Activated naive CD8-positive, alpha-beta T cell treated with anti-CD3 and anti-CD28 coated beads, Interleukin-2, amount 50 U/mL, for 24 hours (primary cell): ENCODE results near the gene ESR1.

Experiments used
- ATAC-seq: fragments of 150-1000 bp; cut with Tn5 transposase; one replicate; pipeline ENCODE4 v1.10.0; 2021
- DNase-seq: peaks from one replicate; pipeline ENCODE4 v3.0.0; 2021
- H3K27ac Mint-ChIP-seq: one replicate; pipeline ENCODE4 v1.8.0; 2021; ENCODE audit warnings: mild to moderate bottlenecking, mixed read lengths
- H3K27me3 Mint-ChIP-seq: one replicate; pipeline ENCODE4 v1.8.0; 2021; ENCODE audit warnings: mixed read lengths
- H3K36me3 Mint-ChIP-seq: one replicate; pipeline ENCODE4 v1.8.0; 2021; ENCODE audit warnings: low read depth, mixed read lengths
- H3K4me1 Mint-ChIP-seq: one replicate; pipeline ENCODE4 v1.8.0; 2021; ENCODE audit warnings: mixed read lengths
- H3K4me3 Mint-ChIP-seq: one replicate; pipeline ENCODE4 v1.8.0; 2021; ENCODE audit warnings: mild to moderate bottlenecking, moderate library complexity, mixed read lengths
- H3K9me3 Mint-ChIP-seq: one replicate; pipeline ENCODE4 v1.8.0; 2021; ENCODE audit warnings: mixed read lengths

ESR1 gene

GRCh38 chr6:151807513-151808370 lies at the start of gene ESR1:
TSS of gene ESR1 (plus strand) at chr6:151807682. CDS start at chr6:151807913, 231 bp downstream.
- H3K27ac Mint-ChIP-seq = no peak within 1 kb of the TSS
- no peak for ATAC-seq
- H3K4me3 Mint-ChIP-seq = peak within 1 kb of the TSS; percentile 40
- peak; percentile 6 for DNase-seq
- H3K27me3 Mint-ChIP-seq = peaks cover 53% of the 10 kb centered on the region
- H3K36me3 Mint-ChIP-seq = peaks cover 2% of the 10 kb centered on the region
- peaks cover 17% of the 10 kb centered on the region for H3K4me1 Mint-ChIP-seq
- H3K9me3 Mint-ChIP-seq = no peaks in the 10 kb centered on the region

GRCh38 chr6:151760486-151760885 lies 47.0 kb upstream of the ESR1 start:
- Mint-ChIP-seq H3K9me3 (no peaks in the 10 kb centered on the region), H3K27ac (no peak overlapping the region), H3K4me1 (peaks cover 34% of the 10 kb centered on the region), H3K4me3 (no peak overlapping the region), H3K36me3 (no peaks in the 10 kb centered on the region), H3K27me3 (peaks cover 9% of the 10 kb centered on the region)
- no peak for ATAC-seq
- no peak for DNase-seq

- Mint-ChIP-seq H3K27me3 (peaks cover 12% of the 10 kb centered on the region), H3K4me3 (no peak overlapping the region), H3K9me3 (no peaks in the 10 kb centered on the region), H3K36me3 (no peaks in the 10 kb centered on the region), H3K27ac (no peak overlapping the region), H3K4me1 (peaks cover 31% of the 10 kb centered on the region)
- ATAC-seq (no peak), DNase-seq (no peak)
Measured at GRCh38 chr6:151761851-151762250, 45.6 kb upstream of the ESR1 start.

GRCh38 chr6:151762817-151763216 lies 44.7 kb upstream of the ESR1 start:
- Mint-ChIP-seq H3K4me3 (no peak overlapping the region), H3K27ac (no peak overlapping the region), H3K9me3 (no peaks in the 10 kb centered on the region), H3K4me1 (peaks cover 21% of the 10 kb centered on the region), H3K27me3 (peaks cover 13% of the 10 kb centered on the region), H3K36me3 (no peaks in the 10 kb centered on the region)
- no peak for DNase-seq
- ATAC-seq = no peak

GRCh38 chr6:151763303-151763702 lies 44.2 kb upstream of the ESR1 start:
- Mint-ChIP-seq H3K9me3 (no peaks in the 10 kb centered on the region), H3K27ac (no peak overlapping the region), H3K36me3 (no peaks in the 10 kb centered on the region), H3K27me3 (peaks cover 16% of the 10 kb centered on the region), H3K4me1 (peaks cover 16% of the 10 kb centered on the region), H3K4me3 (no peak overlapping the region)
- ATAC-seq = no peak
- DNase-seq = no peak

- DNase-seq (peak; percentile 50), ATAC-seq (peak; percentile 92)
- no peaks in the 10 kb centered on the region for H3K36me3 Mint-ChIP-seq
- no peaks in the 10 kb centered on the region for H3K9me3 Mint-ChIP-seq
- H3K27ac Mint-ChIP-seq = no peak overlapping the region
- H3K27me3 Mint-ChIP-seq = peaks cover 16% of the 10 kb centered on the region
- peak overlapping the region; percentile 27 for H3K4me3 Mint-ChIP-seq
- peaks cover 12% of the 10 kb centered on the region for H3K4me1 Mint-ChIP-seq
Measured at GRCh38 chr6:151763938-151764680, 43.4 kb upstream of the ESR1 start.

GRCh38 chr6:151765444-151765886 lies 42.0 kb upstream of the ESR1 start:
- Mint-ChIP-seq H3K4me3 (no peak overlapping the region), H3K4me1 (peaks cover 12% of the 10 kb centered on the region), H3K27ac (no peak overlapping the region), H3K27me3 (peaks cover 20% of the 10 kb centered on the region), H3K9me3 (no peaks in the 10 kb centered on the region), H3K36me3 (no peaks in the 10 kb centered on the region)
- peak; percentile 33 for DNase-seq
- peak; percentile 34 for ATAC-seq

- ATAC-seq = no peak
- DNase-seq = no peak
- peaks cover 8% of the 10 kb centered on the region for H3K27me3 Mint-ChIP-seq
- H3K27ac Mint-ChIP-seq = no peak overlapping the region
- no peaks in the 10 kb centered on the region for H3K9me3 Mint-ChIP-seq
- no peaks in the 10 kb centered on the region for H3K36me3 Mint-ChIP-seq
- no peaks in the 10 kb centered on the region for H3K4me1 Mint-ChIP-seq
- H3K4me3 Mint-ChIP-seq = no peak overlapping the region
Measured at GRCh38 chr6:151772446-151772845, 35.0 kb upstream of the ESR1 start.

- no peaks in the 10 kb centered on the region for H3K4me1 Mint-ChIP-seq
- H3K4me3 Mint-ChIP-seq = no peak overlapping the region
- H3K27me3 Mint-ChIP-seq = peaks cover 4% of the 10 kb centered on the region
- no peak for ATAC-seq
- DNase-seq = no peak
- H3K9me3 Mint-ChIP-seq = no peaks in the 10 kb centered on the region
- no peaks in the 10 kb centered on the region for H3K36me3 Mint-ChIP-seq
- no peak overlapping the region for H3K27ac Mint-ChIP-seq
Measured at GRCh38 chr6:151773382-151773781, 34.1 kb upstream of the ESR1 start.

GRCh38 chr6:151782560-151782959 lies 24.9 kb upstream of the ESR1 start:
- Mint-ChIP-seq H3K36me3 (no peaks in the 10 kb centered on the region), H3K4me3 (no peak overlapping the region), H3K9me3 (no peaks in the 10 kb centered on the region), H3K27ac (no peak overlapping the region), H3K27me3 (peaks cover 2% of the 10 kb centered on the region), H3K4me1 (no peaks in the 10 kb centered on the region)
- DNase-seq = no peak
- no peak for ATAC-seq

GRCh38 chr6:151783692-151784091 lies 23.8 kb upstream of the ESR1 start:
- Mint-ChIP-seq H3K27me3 (peaks cover 2% of the 10 kb centered on the region), H3K27ac (no peak overlapping the region), H3K36me3 (no peaks in the 10 kb centered on the region), H3K4me1 (no peaks in the 10 kb centered on the region), H3K9me3 (peaks cover 4% of the 10 kb centered on the region), H3K4me3 (no peak overlapping the region)
- no peak for DNase-seq
- ATAC-seq = no peak

GRCh38 chr6:151784441-151785214 lies 22.9 kb upstream of the ESR1 start:
- H3K27ac Mint-ChIP-seq = no peak overlapping the region
- ATAC-seq = no peak
- H3K9me3 Mint-ChIP-seq = peaks cover 4% of the 10 kb centered on the region
- H3K27me3 Mint-ChIP-seq = peaks cover 2% of the 10 kb centered on the region
- H3K4me1 Mint-ChIP-seq = no peaks in the 10 kb centered on the region
- H3K4me3 Mint-ChIP-seq = no peak overlapping the region
- DNase-seq = no peak
- no peaks in the 10 kb centered on the region for H3K36me3 Mint-ChIP-seq

GRCh38 chr6:151796842-151797530 lies 10.5 kb upstream of the ESR1 start:
- H3K27ac Mint-ChIP-seq = no peak overlapping the region
- H3K9me3 Mint-ChIP-seq = no peaks in the 10 kb centered on the region
- H3K4me1 Mint-ChIP-seq = no peaks in the 10 kb centered on the region
- no peak overlapping the region for H3K4me3 Mint-ChIP-seq
- no peaks in the 10 kb centered on the region for H3K36me3 Mint-ChIP-seq
- H3K27me3 Mint-ChIP-seq = peaks cover 17% of the 10 kb centered on the region
- DNase-seq = no peak
- no peak for ATAC-seq

GRCh38 chr6:151803743-151804142 lies 3.7 kb upstream of the ESR1 start:
- H3K27me3 Mint-ChIP-seq = peaks cover 53% of the 10 kb centered on the region
- no peak for ATAC-seq
- H3K4me3 Mint-ChIP-seq = no peak overlapping the region
- H3K36me3 Mint-ChIP-seq = no peaks in the 10 kb centered on the region
- peaks cover 12% of the 10 kb centered on the region for H3K4me1 Mint-ChIP-seq
- H3K27ac Mint-ChIP-seq = no peak overlapping the region
- DNase-seq = no peak
- no peaks in the 10 kb centered on the region for H3K9me3 Mint-ChIP-seq
